GM19452 (cell line): ENCODE results near the gene UBE2V1.
A peak's percentile ranks its signal among the peaks of the same experiment; 100 is the strongest.
"Not testable (repeated sequence)": the region's sequence is repeated elsewhere in the genome, so short reads cannot be mapped to it uniquely, and the experiment has no call there.

Experiments
- ATAC-seq: cut with Tn5 transposase; IDR thresholded peaks from one replicate; pipeline ENCODE4 v1.9.1; 2021; ENCODE audit not compliant: unreplicated experiment

UBE2V1 gene

GRCh38 chr20:50115591-50116367 is 2.8 kb upstream of the UBE2V1 start:
- peak; percentile 73 for ATAC-seq

GRCh38 chr20:50115041-50115512 is 2.1 kb upstream of the UBE2V1 start:
- no peak for ATAC-seq

GRCh38 chr20:50113420-50114224 is 672 bp upstream of the UBE2V1 start:
- no peak for ATAC-seq

- no peak for ATAC-seq
These were observed 988 bp downstream of the UBE2V1 start for GRCh38 chr20:50111829-50112495.

- ATAC-seq, result no peak
These were observed 1.7 kb downstream of the UBE2V1 start for GRCh38 chr20:50111120-50111828.

- peak; percentile 52 for ATAC-seq
These were observed 2.6 kb downstream of the UBE2V1 start for GRCh38 chr20:50110141-50111047.

- ATAC-seq, result no peak
These were observed 4.3 kb downstream of the UBE2V1 start for GRCh38 chr20:50108556-50109235.

- ATAC-seq, result no peak
These were observed 5.1 kb downstream of the UBE2V1 start for GRCh38 chr20:50107796-50108331.

GRCh38 chr20:50107086-50107660 is 5.8 kb downstream of the UBE2V1 start:
- no peak for ATAC-seq

- ATAC-seq, result not testable (repeated sequence)
These were observed 6.3 kb downstream of the UBE2V1 start for GRCh38 chr20:50106669-50107068.

- ATAC-seq, result not testable (repeated sequence)
These were observed 9.4 kb downstream of the UBE2V1 start for GRCh38 chr20:50103464-50104107.

- ATAC-seq, result not testable (repeated sequence)
These were observed 10.4 kb downstream of the UBE2V1 start for GRCh38 chr20:50102551-50102950.

GRCh38 chr20:50101887-50102286 is 11.1 kb downstream of the UBE2V1 start:
- no peak for ATAC-seq

- ATAC-seq, result no peak
These were observed 11.7 kb downstream of the UBE2V1 start for GRCh38 chr20:50101281-50101680.

GRCh38 chr20:50100552-50100951 is 12.4 kb downstream of the UBE2V1 start:
- no peak for ATAC-seq

- no peak for ATAC-seq
These were observed 13.4 kb downstream of the UBE2V1 start for GRCh38 chr20:50099565-50099991.

- no peak for ATAC-seq
These were observed 13.8 kb downstream of the UBE2V1 start for GRCh38 chr20:50099113-50099512.

- ATAC-seq, result no peak
These were observed 14.7 kb downstream of the UBE2V1 start for GRCh38 chr20:50098259-50098658.
